H9 (cell line): Measurements from ENCODE around the gene SSTR4. TPM values are rescaled to one million over a fixed set of nuclear protein-coding genes. Genes with fewer than 3 reads are reported as not detected.

Source experiments
- DNase-seq: peaks from one replicate; pipeline ENCODE4 v3.0.0-alpha.2; 2017
- H2AFZ ChIP-seq: one replicate; pipeline ENCODE4 v1.6.1; 2013; ENCODE audit warnings: mild to moderate bottlenecking, low read length, control low read depth, moderate library complexity
- H2AK5ac ChIP-seq: 2 replicates; pipeline ENCODE4 v1.6.1; 2013; ENCODE audit warnings: low read length, control low read depth, mixed read lengths; ENCODE audit not compliant: insufficient read length
- H2BK120ac ChIP-seq: one replicate; pipeline ENCODE4 v1.6.1; 2013; ENCODE audit warnings: low read depth, mild to moderate bottlenecking, low read length, control low read depth, inconsistent platforms; ENCODE audit not compliant: poor library complexity, severe bottlenecking
- H2BK12ac ChIP-seq: 2 replicates; pipeline ENCODE4 v1.6.1; 2013; ENCODE audit warnings: low read length, control low read depth, mixed read lengths, low read depth; ENCODE audit not compliant: insufficient read length
- H2BK15ac ChIP-seq: 2 replicates; pipeline ENCODE4 v1.6.1; 2013; ENCODE audit warnings: low read depth, low read length, control low read depth
- H2BK20ac ChIP-seq: one replicate; pipeline ENCODE4 v1.6.1; 2013; ENCODE audit warnings: low read depth, mild to moderate bottlenecking, low read length, control low read depth, inconsistent platforms; ENCODE audit not compliant: poor library complexity, severe bottlenecking
- H2BK5ac ChIP-seq: 2 replicates; pipeline ENCODE4 v1.6.1; 2013; ENCODE audit warnings: low read length, control low read depth, mixed read lengths; ENCODE audit not compliant: insufficient read length
- H3K14ac ChIP-seq: 2 replicates; pipeline ENCODE4 v1.6.1; 2013; ENCODE audit warnings: low read length, control low read depth; ENCODE audit not compliant: insufficient read depth
- H3K18ac ChIP-seq: 2 replicates; pipeline ENCODE4 v1.6.1; 2013; ENCODE audit warnings: low read depth, mild to moderate bottlenecking, mixed read lengths, low read length, control low read depth; ENCODE audit not compliant: insufficient read length
- H3K23ac ChIP-seq: 2 replicates; pipeline ENCODE4 v1.6.1; 2013; ENCODE audit warnings: low read length, control low read depth, mixed read lengths, low read depth; ENCODE audit not compliant: insufficient read length
- H3K23me2 ChIP-seq: 2 replicates; pipeline ENCODE4 v1.6.1; 2013; ENCODE audit warnings: low read depth, mild to moderate bottlenecking, mixed read lengths, low read length, control low read depth; ENCODE audit not compliant: insufficient read length, poor library complexity, severe bottlenecking
- H3K27ac ChIP-seq: 2 replicates; pipeline ENCODE4 v1.5.1; 2013; ENCODE audit warnings: low read length, control low read depth, mixed read lengths, low read depth; ENCODE audit not compliant: insufficient read length
- H3K27me3 ChIP-seq: 2 replicates; pipeline ENCODE4 v1.6.1; 2013; ENCODE audit warnings: low read length, control low read depth, inconsistent platforms; ENCODE audit not compliant: insufficient read depth
- H3K4ac ChIP-seq: 2 replicates; pipeline ENCODE4 v1.6.1; 2013; ENCODE audit warnings: low read depth, mild to moderate bottlenecking, control low read depth, inconsistent platforms, low read length, moderate library complexity
- H3K4me1 ChIP-seq: 2 replicates; pipeline ENCODE4 v1.6.1; 2013; ENCODE audit warnings: low read length, control low read depth, inconsistent platforms; ENCODE audit not compliant: insufficient read depth
- H3K4me2 ChIP-seq: 2 replicates; pipeline ENCODE4 v1.6.1; 2013; ENCODE audit warnings: low read length, control low read depth, mixed read lengths; ENCODE audit not compliant: insufficient read length, insufficient read depth
- H3K56ac ChIP-seq: 2 replicates; pipeline ENCODE4 v1.6.1; 2013; ENCODE audit warnings: low read depth, mild to moderate bottlenecking, mixed read lengths, low read length, control low read depth; ENCODE audit not compliant: insufficient read length
- H3K79me1 ChIP-seq: 2 replicates; pipeline ENCODE4 v1.6.1; 2013; ENCODE audit warnings: low read depth, mild to moderate bottlenecking, moderate library complexity, low read length, control low read depth, inconsistent platforms; ENCODE audit not compliant: insufficient read depth, poor library complexity, severe bottlenecking
- H3K79me2 ChIP-seq: 2 replicates; pipeline ENCODE4 v1.6.1; 2013; ENCODE audit warnings: low read length, control low read depth, inconsistent platforms; ENCODE audit not compliant: insufficient read depth
- H3K9ac ChIP-seq: 2 replicates; pipeline ENCODE4 v1.6.1; 2013; ENCODE audit warnings: low read length, control low read depth, mixed read lengths; ENCODE audit not compliant: insufficient read length; ENCODE audit errors: extremely low read depth
- H3K9me3 ChIP-seq: one replicate; pipeline ENCODE4 v1.6.1; 2013; ENCODE audit warnings: low read depth, low read length, inconsistent platforms; ENCODE audit not compliant: control insufficient read depth
- H3T11ph ChIP-seq: one replicate; pipeline ENCODE4 v1.6.1; 2013; ENCODE audit warnings: mild to moderate bottlenecking, low read length, control low read depth, inconsistent platforms
- H4K20me1 ChIP-seq: one replicate; pipeline ENCODE4 v1.6.1; 2013; ENCODE audit not compliant: control insufficient read depth, insufficient read length, insufficient read depth
- H4K5ac ChIP-seq: 2 replicates; pipeline ENCODE4 v1.6.1; 2013; ENCODE audit warnings: low read depth, mild to moderate bottlenecking, mixed read lengths, low read length, control low read depth; ENCODE audit not compliant: insufficient read length
- H4K8ac ChIP-seq: replicated peaks from 2 replicates; pipeline ENCODE4 v1.6.1; 2013; ENCODE audit warnings: low read length, control low read depth, mixed read lengths, low read depth; ENCODE audit not compliant: insufficient read length
- H4K91ac ChIP-seq: 2 replicates; pipeline ENCODE4 v1.6.1; 2013; ENCODE audit warnings: low read depth, mild to moderate bottlenecking, moderate library complexity, mixed read lengths, low read length, control low read depth; ENCODE audit not compliant: insufficient read length
- H3K27ac Mint-ChIP-seq, 3 experiments: 2 replicates in 2 of 3; 3 replicates in 1 of 3; pipeline ENCODE4 v1.8.0; 2020 to 2021; ENCODE audit warnings: mixed read lengths in 3 of 3, mild to moderate bottlenecking in 1 of 3, moderate library complexity in 1 of 3
- H3K27me3 Mint-ChIP-seq: 2 replicates; pipeline ENCODE4 v1.8.0; 2021; ENCODE audit warnings: low read depth, mild to moderate bottlenecking, moderate library complexity, mixed read lengths
- H3K36me3 Mint-ChIP-seq, 3 experiments: 2 replicates in 2 of 3; 3 replicates in 1 of 3; pipeline ENCODE4 v1.8.0; 2020 to 2021; ENCODE audit warnings: low read depth in 3 of 3, mixed read lengths in 3 of 3; ENCODE audit not compliant: insufficient read depth in 1 of 3
- H3K4me1 Mint-ChIP-seq, 2 experiments: 2 replicates each; pipeline ENCODE4 v1.8.0; 2020; ENCODE audit warnings: mixed read lengths in 2 of 2
- H3K4me3 Mint-ChIP-seq, 2 experiments: 2 replicates in 1 of 2; 3 replicates in 1 of 2; pipeline ENCODE4 v1.8.0; 2020 to 2021; ENCODE audit warnings: mild to moderate bottlenecking in 2 of 2, mixed read lengths in 2 of 2, moderate library complexity in 1 of 2
- H3K9me3 Mint-ChIP-seq, 2 experiments: 2 replicates in 1 of 2; 3 replicates in 1 of 2; pipeline ENCODE4 v1.8.0; 2020; ENCODE audit warnings: mild to moderate bottlenecking in 2 of 2, mixed read lengths in 2 of 2, moderate library complexity in 1 of 2
- WGBS: extraction: QIAGEN DNeasy Blood & Tissue Kit; methylation state at CpG from one replicate; pipeline ENCODE4 v1.1.7; 2013; ENCODE audit warnings: missing lambda C conversion rate, low lambda C conversion rate, mixed read lengths; ENCODE audit not compliant: insufficient read length; ENCODE audit errors: extremely low coverage; 5-methylcytosine and 5-hydroxymethylcytosine counted together
- total RNA-seq: library from RNA; stranded (reverse); gene quantifications from 2 replicates; pipeline ENCODE4 v1.2.1, GENCODE V29; 2021
- TF ChIP-seq, protein P1 (sequence below): fragments of 200-600 bp; sonication (generic); conservative IDR thresholded peaks from 3 replicates; pipeline ENCODE4 v1.8.0; 2021; ENCODE audit warnings: antibody characterized with exemption, mild to moderate bottlenecking

The SSTR4 gene
- total RNA-seq, 1 experiment from 2014 or later: not detected

DNA sequence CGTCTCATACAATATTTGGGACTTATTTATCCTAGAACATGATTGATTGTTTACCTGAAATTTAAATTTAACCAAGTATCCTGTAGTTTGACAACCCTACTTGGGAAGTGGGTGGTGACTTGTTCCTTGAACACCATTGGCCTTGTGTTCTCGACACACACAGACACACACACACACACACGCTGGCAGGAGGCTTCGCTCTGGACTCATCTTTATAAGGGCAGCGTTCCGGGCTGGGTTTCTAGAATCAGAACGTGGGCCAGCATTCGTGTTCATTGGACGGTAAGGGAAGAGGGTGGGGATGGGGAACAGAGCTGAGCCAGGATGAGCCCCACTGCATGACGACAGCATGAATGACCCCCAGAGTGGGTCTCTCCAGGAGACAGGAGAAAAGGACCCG is 16.2 kb upstream of the SSTR4 start:
- no peak overlapping the region for H3K9ac ChIP-seq
- H3K56ac ChIP-seq: no peak overlapping the region
- Mint-ChIP-seq H3K27ac (no peak overlapping the region; a peak in 1 of 7 replicates), H3K36me3 (no peaks in the 10 kb centered on the region; a peak in 1 of 7 replicates), H3K27me3 (peaks cover 2% of the 10 kb centered on the region; the same call in 1 of the 2 replicates), H3K4me3 (no peak overlapping the region), H3K4me1 (peaks cover 0 to 14% of the 10 kb centered on the region in 2 experiments; a peak in 1 of 4 replicates), H3K9me3 (no peaks in the 10 kb centered on the region)
- no peak overlapping the region for H2BK120ac ChIP-seq
- H2BK20ac ChIP-seq: no peak overlapping the region
- WGBS: no CpG with 5 or more reads among the region's 11 CpGs
- no peak overlapping the region for H2AK5ac ChIP-seq
- H3K27ac ChIP-seq: no peak overlapping the region
- H4K20me1 ChIP-seq: no peaks in the 10 kb centered on the region
- H4K8ac ChIP-seq: no peak overlapping the region
- no peaks in the 10 kb centered on the region for H3K23me2 ChIP-seq
- TF ChIP-seq, protein P1, sequence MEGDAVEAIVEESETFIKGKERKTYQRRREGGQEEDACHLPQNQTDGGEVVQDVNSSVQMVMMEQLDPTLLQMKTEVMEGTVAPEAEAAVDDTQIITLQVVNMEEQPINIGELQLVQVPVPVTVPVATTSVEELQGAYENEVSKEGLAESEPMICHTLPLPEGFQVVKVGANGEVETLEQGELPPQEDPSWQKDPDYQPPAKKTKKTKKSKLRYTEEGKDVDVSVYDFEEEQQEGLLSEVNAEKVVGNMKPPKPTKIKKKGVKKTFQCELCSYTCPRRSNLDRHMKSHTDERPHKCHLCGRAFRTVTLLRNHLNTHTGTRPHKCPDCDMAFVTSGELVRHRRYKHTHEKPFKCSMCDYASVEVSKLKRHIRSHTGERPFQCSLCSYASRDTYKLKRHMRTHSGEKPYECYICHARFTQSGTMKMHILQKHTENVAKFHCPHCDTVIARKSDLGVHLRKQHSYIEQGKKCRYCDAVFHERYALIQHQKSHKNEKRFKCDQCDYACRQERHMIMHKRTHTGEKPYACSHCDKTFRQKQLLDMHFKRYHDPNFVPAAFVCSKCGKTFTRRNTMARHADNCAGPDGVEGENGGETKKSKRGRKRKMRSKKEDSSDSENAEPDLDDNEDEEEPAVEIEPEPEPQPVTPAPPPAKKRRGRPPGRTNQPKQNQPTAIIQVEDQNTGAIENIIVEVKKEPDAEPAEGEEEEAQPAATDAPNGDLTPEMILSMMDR: no peak
- no peaks in the 10 kb centered on the region for H3K4me1 ChIP-seq
- H2BK12ac ChIP-seq: no peak overlapping the region
- no peaks in the 10 kb centered on the region for H3K79me1 ChIP-seq
- H3T11ph ChIP-seq: no peak overlapping the region
- no peak overlapping the region for H4K5ac ChIP-seq
- no peak overlapping the region for H4K91ac ChIP-seq
- H3K18ac ChIP-seq: no peak overlapping the region
- no peaks in the 10 kb centered on the region for H3K79me2 ChIP-seq
- H3K4ac ChIP-seq: no peak overlapping the region
- no peak overlapping the region for H2BK15ac ChIP-seq
- H2AFZ ChIP-seq: no peak overlapping the region
- no peak overlapping the region for H2BK5ac ChIP-seq
- no peak overlapping the region for H3K4me2 ChIP-seq
- no peak overlapping the region for H3K23ac ChIP-seq
- no peaks in the 10 kb centered on the region for H3K9me3 ChIP-seq
- DNase-seq: no peak
- no peaks in the 10 kb centered on the region for H3K27me3 ChIP-seq
- H3K14ac ChIP-seq: no peak overlapping the region
